ENCODE data around the gene MRO.

- TF ChIP-seq POLR2A (IDR thresholded peaks at IDR 0.05; ENCODE audit: low read length) (no peak), GATA1 (IDR thresholded peaks at IDR 0.05; ENCODE audit: low read depth, low read length) (no peak)
These were observed 67.9 kb downstream of the MRO start for GRCh38 chr18:50751947-50752346.
